Transverse colon (tissue), 3 donors: ENCODE data around the gene AP4B1.

ENCODE experiments used
- POLR2A ChIP-seq: fragments of 450-650 bp; IDR thresholded peaks from one replicate; pipeline ENCODE4 v1.6.1; 2016; ENCODE audit warnings: antibody characterized with exemption, mild to moderate bottlenecking, moderate library complexity
- TF ChIP-seq, protein P1 (sequence below), 5 experiments: fragments of 200-600 bp in 3 of 5; fragments of 450-650 bp in 2 of 5; sonication (generic) in 3 of 5; IDR thresholded peaks; 1 replicate in 2 of 5; 2 replicates in 3 of 5; pipeline ENCODE4 v1.5.1; 2016 to 2017; ENCODE audit warnings: antibody characterized with exemption in 5 of 5, inconsistent platforms in 3 of 5, mild to moderate bottlenecking in 2 of 5, moderate library complexity in 1 of 5

DNA sequence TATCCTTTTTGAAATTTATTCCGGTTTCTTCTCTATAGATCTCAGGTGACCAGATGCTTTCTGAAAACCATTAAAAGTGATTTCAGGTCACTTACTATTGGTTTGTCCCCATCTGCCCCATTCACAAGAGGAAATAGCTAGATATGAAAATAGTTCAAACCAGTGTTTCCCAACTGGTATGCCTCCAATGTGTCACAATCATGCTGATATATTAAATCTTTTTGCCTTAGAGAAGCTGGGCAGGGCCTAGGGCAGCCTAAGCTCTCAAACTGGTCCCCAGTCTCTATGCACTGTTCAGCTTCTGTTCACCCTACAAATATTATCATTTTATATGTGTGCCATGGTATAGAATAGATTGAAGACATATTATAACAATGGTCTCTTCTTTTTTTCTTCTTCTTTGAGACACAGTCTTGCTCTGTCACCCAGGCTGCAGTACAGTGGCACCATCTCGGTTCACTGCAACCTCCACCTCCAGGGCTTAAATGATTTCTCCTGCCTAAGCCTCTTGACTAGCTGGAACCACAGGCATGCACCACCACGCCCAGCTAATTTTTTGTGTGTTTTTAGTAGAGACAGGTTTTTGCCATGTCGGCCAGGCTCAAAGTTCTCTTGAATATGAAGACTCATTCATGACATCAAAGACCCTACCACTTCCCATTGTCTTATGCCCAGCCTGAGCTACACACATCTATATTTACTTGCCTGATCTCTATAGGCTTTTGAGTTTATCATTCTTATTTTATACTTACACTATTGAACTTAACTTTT, 48.8 kb downstream of the AP4B1 start:
- TF ChIP-seq, protein P1, sequence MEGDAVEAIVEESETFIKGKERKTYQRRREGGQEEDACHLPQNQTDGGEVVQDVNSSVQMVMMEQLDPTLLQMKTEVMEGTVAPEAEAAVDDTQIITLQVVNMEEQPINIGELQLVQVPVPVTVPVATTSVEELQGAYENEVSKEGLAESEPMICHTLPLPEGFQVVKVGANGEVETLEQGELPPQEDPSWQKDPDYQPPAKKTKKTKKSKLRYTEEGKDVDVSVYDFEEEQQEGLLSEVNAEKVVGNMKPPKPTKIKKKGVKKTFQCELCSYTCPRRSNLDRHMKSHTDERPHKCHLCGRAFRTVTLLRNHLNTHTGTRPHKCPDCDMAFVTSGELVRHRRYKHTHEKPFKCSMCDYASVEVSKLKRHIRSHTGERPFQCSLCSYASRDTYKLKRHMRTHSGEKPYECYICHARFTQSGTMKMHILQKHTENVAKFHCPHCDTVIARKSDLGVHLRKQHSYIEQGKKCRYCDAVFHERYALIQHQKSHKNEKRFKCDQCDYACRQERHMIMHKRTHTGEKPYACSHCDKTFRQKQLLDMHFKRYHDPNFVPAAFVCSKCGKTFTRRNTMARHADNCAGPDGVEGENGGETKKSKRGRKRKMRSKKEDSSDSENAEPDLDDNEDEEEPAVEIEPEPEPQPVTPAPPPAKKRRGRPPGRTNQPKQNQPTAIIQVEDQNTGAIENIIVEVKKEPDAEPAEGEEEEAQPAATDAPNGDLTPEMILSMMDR (IDR thresholded peaks at IDR 0.05) = no peak
- no peak for TF ChIP-seq POLR2A
